OCI-LY7 (cell line): ENCODE results near the gene CCDC182.
A peak's percentile ranks its signal among the peaks of the same experiment; 100 is the strongest.

Experiments used
- CTCF ChIP-seq: fragments of 200-600 bp; sonication (generic); conservative IDR thresholded peaks from 2 replicates; pipeline ENCODE4 v1.5.1; 2014; ENCODE audit warnings: mild to moderate bottlenecking, antibody characterized with exemption, low read length, moderate library complexity, mixed read lengths
- EZH2phosphoT487 ChIP-seq: fragments of 200-600 bp; sonication (generic); IDR thresholded peaks from 2 replicates; pipeline ENCODE4 v1.6.1; 2018; ENCODE audit warnings: low read depth, borderline replicate concordance, mild to moderate bottlenecking, mixed run types, antibody characterized with exemption, low read length, moderate library complexity, mixed read lengths

- peak; percentile 97 for TF ChIP-seq CTCF
- no peak for TF ChIP-seq EZH2phosphoT487
These were observed 2.3 kb upstream of the CCDC182 start for GRCh38 chr17:57747221-57748017.
